Astrocyte (in vitro differentiated cells and primary cell): Measurements from ENCODE around the gene BRD8.

Source experiments
- EZH2 ChIP-seq: IDR thresholded peaks from 2 replicates; pipeline ENCODE4 v1.6.1; 2012; ENCODE audit warnings: mild to moderate bottlenecking, low read length, inconsistent platforms; ENCODE audit not compliant: insufficient read depth
- TF ChIP-seq, protein P1 (sequence below): IDR thresholded peaks from 2 replicates; pipeline ENCODE4 v1.5.1; 2011; ENCODE audit warnings: low read depth, mild to moderate bottlenecking, inconsistent platforms, low read length, moderate library complexity; ENCODE audit not compliant: insufficient read depth

DNA sequence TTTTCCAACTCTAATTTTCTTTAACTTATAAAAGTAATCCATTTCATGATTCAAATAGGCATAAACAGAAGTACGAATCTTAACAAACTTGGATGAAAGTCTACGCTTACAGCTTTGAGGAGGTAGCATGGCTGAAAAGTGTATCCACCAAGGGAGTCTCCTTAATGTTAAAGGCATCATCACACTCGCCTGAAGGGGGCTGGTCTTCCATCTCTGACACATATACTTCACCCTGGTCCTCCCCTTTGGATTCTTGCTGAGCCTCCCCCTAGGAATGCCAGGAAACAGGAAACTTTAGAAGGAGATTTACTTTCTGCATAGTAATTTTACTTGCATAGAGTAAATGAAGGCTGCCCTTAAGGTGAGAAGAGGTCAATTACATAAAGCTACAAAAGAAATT is 28.9 kb downstream of the BRD8 start:
- TF ChIP-seq, protein P1, sequence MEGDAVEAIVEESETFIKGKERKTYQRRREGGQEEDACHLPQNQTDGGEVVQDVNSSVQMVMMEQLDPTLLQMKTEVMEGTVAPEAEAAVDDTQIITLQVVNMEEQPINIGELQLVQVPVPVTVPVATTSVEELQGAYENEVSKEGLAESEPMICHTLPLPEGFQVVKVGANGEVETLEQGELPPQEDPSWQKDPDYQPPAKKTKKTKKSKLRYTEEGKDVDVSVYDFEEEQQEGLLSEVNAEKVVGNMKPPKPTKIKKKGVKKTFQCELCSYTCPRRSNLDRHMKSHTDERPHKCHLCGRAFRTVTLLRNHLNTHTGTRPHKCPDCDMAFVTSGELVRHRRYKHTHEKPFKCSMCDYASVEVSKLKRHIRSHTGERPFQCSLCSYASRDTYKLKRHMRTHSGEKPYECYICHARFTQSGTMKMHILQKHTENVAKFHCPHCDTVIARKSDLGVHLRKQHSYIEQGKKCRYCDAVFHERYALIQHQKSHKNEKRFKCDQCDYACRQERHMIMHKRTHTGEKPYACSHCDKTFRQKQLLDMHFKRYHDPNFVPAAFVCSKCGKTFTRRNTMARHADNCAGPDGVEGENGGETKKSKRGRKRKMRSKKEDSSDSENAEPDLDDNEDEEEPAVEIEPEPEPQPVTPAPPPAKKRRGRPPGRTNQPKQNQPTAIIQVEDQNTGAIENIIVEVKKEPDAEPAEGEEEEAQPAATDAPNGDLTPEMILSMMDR = no peak
- no peak for TF ChIP-seq EZH2
